K562 (cell line): ENCODE results near the gene MEGF10. TPM values are rescaled to one million over a fixed set of nuclear protein-coding genes. Genes with fewer than 3 reads are reported as not detected.

Source experiments
- ATAC-seq: fragments of 200-7000 bp; cut with Tn5 transposase; 3 replicates; pipeline ENCODE4 v1.9.1; 2020; ENCODE audit warnings: moderate library complexity
- BruUV-seq: library from RNA; stranded (reverse); fragments of 400-500 nt; replicated peaks from 2 replicates; lab custom pipeline; 2021; lab: Mats Ljungman, UMichigan
- CTCF ChIA-PET: fragments of 300-600 bp; formaldehyde crosslinking; extraction: SDS; loops from one replicate; lab custom pipeline; 2021; ENCODE audit warnings: low intra/inter-chr PET ratio; lab: Yijun Ruan, JAX
- POLR2A ChIA-PET: fragments of 300-600, 350-650 bp; sonication (Branson Sonifier 250); formaldehyde crosslinking; extraction: SDS; loops from one replicate; lab custom pipeline; 2021; ENCODE audit warnings: antibody characterized with exemption, inconsistent platforms; lab: Yijun Ruan, JAX
- DNase-seq, 4 experiments: peaks; one replicate each; pipeline versions ENCODE4 v3.0.0 to v3.0.0-alpha.2; 2011 to 2018; ENCODE audit warnings: low spot score in 3 of 4, mixed read lengths in 3 of 4; ENCODE audit errors: extremely low read depth in 1 of 4
- FAIRE-seq: peaks from 2 replicates; lab custom pipeline; 2011; peaks lifted over from hg19 to GRCh38; lab: Jason Lieb, UNC
- H2AFZ ChIP-seq: 2 replicates; pipeline ENCODE4 v1.6.0; 2011; ENCODE audit warnings: low read depth, low read length, control low read depth, inconsistent platforms
- H3K27ac ChIP-seq: fragments of 200-600 bp; 3 replicates; pipeline ENCODE4 v1.8.0; 2011; ENCODE audit warnings: low read depth, mild to moderate bottlenecking, control low read depth, inconsistent platforms, low read length, moderate library complexity, mixed read lengths; ENCODE audit errors: extremely low read depth
- H3K27me3 ChIP-seq, 2 experiments: fragments of 300-600 bp in 1 of 2; 2 replicates in 1 of 2; 3 replicates in 1 of 2; pipeline versions ENCODE4 v1.6.0 to v1.8.0; 2011; ENCODE audit warnings: inconsistent platforms in 2 of 2, low read length in 2 of 2, mild to moderate bottlenecking in 1 of 2, mixed read lengths in 1 of 2, moderate library complexity in 1 of 2; ENCODE audit not compliant: control insufficient read depth in 2 of 2, insufficient read depth in 2 of 2
- H3K36me3 ChIP-seq: fragments of 300-600 bp; 3 replicates; pipeline ENCODE4 v1.8.0; 2011; ENCODE audit warnings: mild to moderate bottlenecking, low read length, inconsistent platforms; ENCODE audit not compliant: control insufficient read depth, insufficient read depth
- H3K4me1 ChIP-seq, 2 experiments: fragments of 200-600 bp in 1 of 2; replicated peaks in 1 of 2; 2 replicates in 1 of 2; 3 replicates in 1 of 2; pipeline versions ENCODE4 v1.5.1 to v1.8.0; 2011; ENCODE audit warnings: inconsistent platforms in 2 of 2, low read length in 2 of 2, mild to moderate bottlenecking in 1 of 2, mixed read lengths in 1 of 2, moderate library complexity in 1 of 2; ENCODE audit not compliant: control insufficient read depth in 2 of 2, insufficient read depth in 2 of 2
- H3K4me2 ChIP-seq: 2 replicates; pipeline ENCODE4 v1.6.1; 2011; ENCODE audit warnings: low read length, control low read depth, inconsistent platforms, mixed read lengths; ENCODE audit not compliant: insufficient read depth
- H3K4me3 ChIP-seq: fragments of 200-600 bp; sonication (generic), shearing (Covaris generic); 2 replicates; pipeline ENCODE4 v1.5.1; 2016; ENCODE audit warnings: control low read depth, inconsistent platforms
- H3K79me2 ChIP-seq: fragments of 200-600 bp; 3 replicates; pipeline ENCODE4 v1.8.0; 2011; ENCODE audit warnings: low read length, inconsistent platforms; ENCODE audit not compliant: control insufficient read depth, insufficient read depth
- H3K9ac ChIP-seq, 2 experiments: 2 replicates each; pipeline versions ENCODE4 v1.6.0 to v1.6.1; 2011; ENCODE audit warnings: low read depth in 2 of 2, low read length in 2 of 2, control low read depth in 1 of 2, inconsistent platforms in 1 of 2, mild to moderate bottlenecking in 1 of 2, mixed read lengths in 1 of 2; ENCODE audit not compliant: insufficient read depth in 1 of 2
- H3K9me1 ChIP-seq: one replicate; pipeline ENCODE4 v1.6.0; 2011; ENCODE audit warnings: inconsistent platforms, mild to moderate bottlenecking, low read length, moderate library complexity; ENCODE audit not compliant: control insufficient read depth, insufficient read depth
- H3K9me3 ChIP-seq: replicated peaks from 2 replicates; pipeline ENCODE4 v1.5.1; 2011; ENCODE audit warnings: low read depth, low read length, inconsistent platforms; ENCODE audit not compliant: control insufficient read depth, insufficient read depth
- H4K20me1 ChIP-seq: replicated peaks from 2 replicates; pipeline ENCODE4 v1.6.1; 2011; ENCODE audit warnings: low read length, inconsistent platforms, mixed read lengths; ENCODE audit not compliant: control insufficient read depth, insufficient read depth
- CEBPG ChIP-seq, 3 experiments: fragments of 200-800 bp in 1 of 3; sonication (Bioruptor generic) in 1 of 3; sonication (generic) in 1 of 3; formaldehyde crosslinking in 1 of 3; IDR thresholded peaks in 2 of 3; conservative IDR thresholded peaks in 1 of 3; 2 replicates each; pipeline versions ENCODE4 v1.6.1 to v1.8.0; 2016 to 2022; ENCODE audit warnings: missing compliant biosample characterization in 2 of 3, missing genetic modification characterization in 2 of 3, mild to moderate bottlenecking in 1 of 3, missing genetic modification reagents in 1 of 3
- DEAF1 ChIP-seq: fragments of 450-650 bp; formaldehyde crosslinking; IDR thresholded peaks from 2 replicates; pipeline ENCODE4 v1.4.0; 2020; ENCODE audit warnings: mild to moderate bottlenecking, moderate library complexity
- HES1 ChIP-seq: fragments of 450-650 bp; IDR thresholded peaks from 2 replicates; pipeline ENCODE4 v1.6.1; 2016; ENCODE audit warnings: low read depth, mild to moderate bottlenecking, moderate library complexity
- HMGN3 ChIP-seq: IDR thresholded peaks from 2 replicates; pipeline ENCODE4 v1.6.1; 2011; ENCODE audit warnings: borderline replicate concordance, low read depth, mild to moderate bottlenecking, mixed read lengths, low read length; ENCODE audit not compliant: insufficient read length; ENCODE audit errors: extremely low read depth
- MLLT1 ChIP-seq, 2 experiments: fragments of 450-650 bp; IDR thresholded peaks; 2 replicates each; pipeline ENCODE4 v1.6.1; 2016
- PTTG1 ChIP-seq: fragments of 450-650 bp; IDR thresholded peaks from 2 replicates; pipeline ENCODE4 v1.6.1; 2016; ENCODE audit warnings: low read depth, mild to moderate bottlenecking, missing genetic modification characterization, missing compliant biosample characterization
- RAD21 ChIP-seq, 2 experiments: fragments of 250-450 bp in 1 of 2; fragments of 450-650 bp in 1 of 2; sonication (Bioruptor Pico) in 1 of 2; formaldehyde crosslinking in 1 of 2; IDR thresholded peaks in 1 of 2; conservative IDR thresholded peaks in 1 of 2; 2 replicates each; pipeline versions ENCODE4 v1.4.0 to v1.8.0; 2020 to 2022; ENCODE audit warnings: mild to moderate bottlenecking in 2 of 2, moderate library complexity in 1 of 2
- SMARCA5 ChIP-seq: fragments of 450-650 bp; IDR thresholded peaks from 2 replicates; pipeline ENCODE4 v1.6.1; 2016
- ZNF609 ChIP-seq: sonication (generic); formaldehyde crosslinking; IDR thresholded peaks from 2 replicates; pipeline ENCODE4 v1.8.1; 2023; ENCODE audit warnings: missing genetic modification reagents, mild to moderate bottlenecking, borderline replicate concordance
- WGBS: fragments of 100-300 bp; shearing (Covaris generic); methylation state at CpG from one replicate; pipeline ENCODE4 v1.1.6; 2016; ENCODE audit warnings: low coverage, mixed read lengths; ENCODE audit not compliant: insufficient coverage; ENCODE audit errors: missing lambda C conversion rate; 5-methylcytosine and 5-hydroxymethylcytosine counted together
- in situ Hi-C: fragments of 300-500 bp; cut with MboI; formaldehyde crosslinking; loops from 4 replicates; pipeline ENCODE4 v1.15.0; 2018; ENCODE audit warnings: inconsistent platforms, mixed read lengths
- intact Hi-C: fragments of 100-400 bp; cut with micrococcal nuclease; formaldehyde crosslinking; loops from 2 replicates; pipeline ENCODE4 v1.14.2; 2022
- polyA plus RNA-seq, 8 experiments: library from polyadenylated mRNA; depleted of rRNA in 4 of 8; stranded (reverse) in 5 of 8; unstranded in 3 of 8; fragments of >200 nt; fragmentation: Nextera tagmentation in 2 of 8; fragmentation: Illumina TruSeq in 1 of 8; extraction: Ambion mirVana in 2 of 8; extraction: Trizol in 1 of 8; gene quantifications; 2 replicates each; pipeline versions ENCODE4 v1.2.1 to v1.2.3, GENCODE V29; 2011 to 2014; ENCODE audit warnings: inconsistent platforms in 1 of 8, missing spikeins in 1 of 8
- total RNA-seq, 7 experiments: library from RNA; depleted of rRNA in 6 of 7; stranded (reverse); fragments of >200 nt in 6 of 7; fragmentation: Illumina TruSeq in 2 of 7; extraction: Trizol in 2 of 7; gene quantifications; 2 replicates each; pipeline versions ENCODE4 v1.2.1 to v1.2.3, GENCODE V29; 2011 to 2021; ENCODE audit warnings: low replicate concordance in 1 of 7

Gene MEGF10
- total and polyA plus RNA-seq, 9 of the 15 experiments (the other 6 are each of a cell fraction or from before 2014, with no cell fraction given) = 0.07 TPM; not detected in 8

GRCh38 chr5:127492854-127493738 lies 202.5 kb downstream of the MEGF10 start:
- Histone ChIP-seq H3K4me2 (no peak overlapping the region), H3K9me1 (no peaks in the 10 kb centered on the region), H4K20me1 (no peaks in the 10 kb centered on the region), H2AFZ (no peak overlapping the region), H3K79me2 (no peaks in the 10 kb centered on the region), H3K36me3 (no peaks in the 10 kb centered on the region), H3K4me1 (no peaks in the 10 kb centered on the region; a peak in 1 of 5 replicates), H3K27ac (no peak overlapping the region), H3K9me3 (no peaks in the 10 kb centered on the region), H3K4me3 (no peak overlapping the region), H3K27me3 (no peaks in the 10 kb centered on the region), H3K9ac (no peak overlapping the region)
- intact Hi-C loops = loop anchor here (5.0 kb wide), 4 partner anchors 201 to 1156 kb away; partner anchors contain the start of gene MEGF10
- peak; percentile 78 for ATAC-seq
- ChIA-PET CTCF (interaction anchor here (0.5 to 2.0 kb wide), 12 partner anchors 51 to 1154 kb away, joined by 3 to 20 read pairs (median 4); no protein-coding TSS in a partner anchor), POLR2A (no interaction called here)
- FAIRE-seq = peak; percentile 56
- BruUV-seq = no TSS peak
- in situ Hi-C loops = no loop called here
- WGBS = 17% methylated on average over 3 of the region's 3 CpGs
- DNase-seq = peak; percentile 38 to 45 (median 43)
- TF ChIP-seq CEBPG (CRISPR knock-in tag; IDR thresholded peaks at IDR 0.05) (no peak), CEBPG (tag; conservative IDR thresholded peaks at IDR 0.05 in 1 of 2, IDR thresholded peaks at IDR 0.05 in 1 of 2) (0 out of 4 replicates have a peak, but pooled peaks of 1 of the 2 experiments have one; percentile 6), ZNF609 (CRISPR knock-in tag) (no peak), MLLT1 (IDR thresholded peaks at IDR 0.05) (0 out of 4 replicates have a peak, but pooled peaks of 1 of the 2 experiments have one; percentile 23), SMARCA5 (peak; percentile 49; the same call in 1 of the 2 replicates), HMGN3 (no peak), DEAF1 (CRISPR knock-in tag) (peak; percentile 61; the same call in 1 of the 2 replicates), HES1 (0 out of 2 replicates have a peak, but pooled peaks have one; percentile 19), PTTG1 (no peak), RAD21 (CRISPR knock-in tag; conservative IDR thresholded peaks at IDR 0.05 in 1 of 2, IDR thresholded peaks at IDR 0.05 in 1 of 2) (peak; percentile 65 to 67)
